WTC11 (cell line): ENCODE measurements around the gene IRS2.

ENCODE experiments used
- ATF2 ChIP-seq: sonication (generic); formaldehyde crosslinking; IDR thresholded peaks from 2 replicates; pipeline ENCODE4 v1.8.1; 2022; ENCODE audit warnings: low read depth, missing genetic modification reagents, borderline replicate concordance
- CREB1 ChIP-seq: sonication (generic); formaldehyde crosslinking; IDR thresholded peaks from 2 replicates; pipeline ENCODE4 v1.8.0; 2023; ENCODE audit warnings: mild to moderate bottlenecking, missing genetic modification reagents
- E2F1 ChIP-seq: sonication (generic); formaldehyde crosslinking; IDR thresholded peaks from 2 replicates; pipeline ENCODE4 v1.8.0; 2022; ENCODE audit warnings: mild to moderate bottlenecking, missing genetic modification reagents
- JUN ChIP-seq: sonication (generic); formaldehyde crosslinking; IDR thresholded peaks from 2 replicates; pipeline ENCODE4 v1.8.0; 2023; ENCODE audit warnings: mild to moderate bottlenecking, missing genetic modification reagents
- NR3C1 ChIP-seq: sonication (generic); formaldehyde crosslinking; conservative IDR thresholded peaks from 2 replicates; pipeline ENCODE4 v1.8.1; 2023; ENCODE audit warnings: low read depth, mild to moderate bottlenecking, missing genetic modification reagents
- SP1 ChIP-seq: sonication (generic); formaldehyde crosslinking; conservative IDR thresholded peaks from 2 replicates; pipeline ENCODE4 v1.8.1; 2022; ENCODE audit warnings: missing genetic modification reagents
- ZNF263 ChIP-seq: sonication (generic); formaldehyde crosslinking; IDR thresholded peaks from 2 replicates; pipeline ENCODE4 v1.8.1; 2022; ENCODE audit warnings: low read depth, mild to moderate bottlenecking, moderate library complexity, missing genetic modification reagents
- ZNF317 ChIP-seq: sonication (generic); formaldehyde crosslinking; IDR thresholded peaks from 2 replicates; pipeline ENCODE4 v1.8.1; 2023; ENCODE audit warnings: low read depth, mild to moderate bottlenecking, moderate library complexity, missing genetic modification reagents, borderline replicate concordance
- TF ChIP-seq, protein P1 (sequence below): fragments of 200-600 bp; IDR thresholded peaks from 2 replicates; pipeline ENCODE4 v1.8.0; 2022; ENCODE audit warnings: antibody characterized with exemption
- TF ChIP-seq, protein P2 (sequence below): sonication (generic); formaldehyde crosslinking; conservative IDR thresholded peaks from 2 replicates; pipeline ENCODE4 v1.8.1; 2022; ENCODE audit warnings: mild to moderate bottlenecking, missing genetic modification reagents
- TF ChIP-seq, protein P3 (sequence below): sonication (generic); formaldehyde crosslinking; IDR thresholded peaks from 2 replicates; pipeline ENCODE4 v1.8.0; 2022; ENCODE audit warnings: missing genetic modification reagents
- TF ChIP-seq, protein P4 (sequence below): fragments of 250-450 bp; sonication (Bioruptor Pico); conservative IDR thresholded peaks from 2 replicates; pipeline ENCODE4 v1.9.0; 2021; ENCODE audit warnings: mild to moderate bottlenecking
- TF ChIP-seq, protein P5 (sequence below): sonication (generic); formaldehyde crosslinking; IDR thresholded peaks from 2 replicates; pipeline ENCODE4 v1.8.0; 2022; ENCODE audit warnings: mild to moderate bottlenecking, missing genetic modification reagents
- TF ChIP-seq, protein P6 (sequence below): sonication (generic); formaldehyde crosslinking; IDR thresholded peaks from 2 replicates; pipeline ENCODE4 v1.8.1; 2023; ENCODE audit warnings: mild to moderate bottlenecking, moderate library complexity, missing genetic modification reagents

DNA sequence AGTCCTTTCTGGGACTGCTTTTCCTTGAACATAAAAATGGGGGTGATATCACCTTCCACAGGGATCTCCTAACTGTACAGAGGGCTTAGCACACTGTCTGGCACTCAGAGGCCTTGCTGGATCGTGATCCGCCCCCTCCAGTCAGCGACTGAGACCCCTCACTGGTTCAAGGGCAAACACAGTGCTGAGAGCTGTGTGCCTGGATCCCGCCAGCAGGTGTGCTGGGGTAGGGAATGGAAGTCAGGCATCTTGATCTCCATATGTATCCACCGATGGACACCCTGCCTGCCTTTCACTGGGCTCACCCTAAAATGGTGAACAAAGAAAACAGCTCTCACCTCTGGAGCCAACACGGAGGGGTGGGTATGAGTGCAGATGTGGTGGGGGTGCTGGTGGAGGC, 64.3 kb downstream of the IRS2 start:
- TF ChIP-seq, protein P1, sequence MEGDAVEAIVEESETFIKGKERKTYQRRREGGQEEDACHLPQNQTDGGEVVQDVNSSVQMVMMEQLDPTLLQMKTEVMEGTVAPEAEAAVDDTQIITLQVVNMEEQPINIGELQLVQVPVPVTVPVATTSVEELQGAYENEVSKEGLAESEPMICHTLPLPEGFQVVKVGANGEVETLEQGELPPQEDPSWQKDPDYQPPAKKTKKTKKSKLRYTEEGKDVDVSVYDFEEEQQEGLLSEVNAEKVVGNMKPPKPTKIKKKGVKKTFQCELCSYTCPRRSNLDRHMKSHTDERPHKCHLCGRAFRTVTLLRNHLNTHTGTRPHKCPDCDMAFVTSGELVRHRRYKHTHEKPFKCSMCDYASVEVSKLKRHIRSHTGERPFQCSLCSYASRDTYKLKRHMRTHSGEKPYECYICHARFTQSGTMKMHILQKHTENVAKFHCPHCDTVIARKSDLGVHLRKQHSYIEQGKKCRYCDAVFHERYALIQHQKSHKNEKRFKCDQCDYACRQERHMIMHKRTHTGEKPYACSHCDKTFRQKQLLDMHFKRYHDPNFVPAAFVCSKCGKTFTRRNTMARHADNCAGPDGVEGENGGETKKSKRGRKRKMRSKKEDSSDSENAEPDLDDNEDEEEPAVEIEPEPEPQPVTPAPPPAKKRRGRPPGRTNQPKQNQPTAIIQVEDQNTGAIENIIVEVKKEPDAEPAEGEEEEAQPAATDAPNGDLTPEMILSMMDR = no peak
- TF ChIP-seq, protein P2, sequence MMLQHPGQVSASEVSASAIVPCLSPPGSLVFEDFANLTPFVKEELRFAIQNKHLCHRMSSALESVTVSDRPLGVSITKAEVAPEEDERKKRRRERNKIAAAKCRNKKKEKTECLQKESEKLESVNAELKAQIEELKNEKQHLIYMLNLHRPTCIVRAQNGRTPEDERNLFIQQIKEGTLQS (CRISPR knock-in tag) = no peak
- TF ChIP-seq, protein P3, sequence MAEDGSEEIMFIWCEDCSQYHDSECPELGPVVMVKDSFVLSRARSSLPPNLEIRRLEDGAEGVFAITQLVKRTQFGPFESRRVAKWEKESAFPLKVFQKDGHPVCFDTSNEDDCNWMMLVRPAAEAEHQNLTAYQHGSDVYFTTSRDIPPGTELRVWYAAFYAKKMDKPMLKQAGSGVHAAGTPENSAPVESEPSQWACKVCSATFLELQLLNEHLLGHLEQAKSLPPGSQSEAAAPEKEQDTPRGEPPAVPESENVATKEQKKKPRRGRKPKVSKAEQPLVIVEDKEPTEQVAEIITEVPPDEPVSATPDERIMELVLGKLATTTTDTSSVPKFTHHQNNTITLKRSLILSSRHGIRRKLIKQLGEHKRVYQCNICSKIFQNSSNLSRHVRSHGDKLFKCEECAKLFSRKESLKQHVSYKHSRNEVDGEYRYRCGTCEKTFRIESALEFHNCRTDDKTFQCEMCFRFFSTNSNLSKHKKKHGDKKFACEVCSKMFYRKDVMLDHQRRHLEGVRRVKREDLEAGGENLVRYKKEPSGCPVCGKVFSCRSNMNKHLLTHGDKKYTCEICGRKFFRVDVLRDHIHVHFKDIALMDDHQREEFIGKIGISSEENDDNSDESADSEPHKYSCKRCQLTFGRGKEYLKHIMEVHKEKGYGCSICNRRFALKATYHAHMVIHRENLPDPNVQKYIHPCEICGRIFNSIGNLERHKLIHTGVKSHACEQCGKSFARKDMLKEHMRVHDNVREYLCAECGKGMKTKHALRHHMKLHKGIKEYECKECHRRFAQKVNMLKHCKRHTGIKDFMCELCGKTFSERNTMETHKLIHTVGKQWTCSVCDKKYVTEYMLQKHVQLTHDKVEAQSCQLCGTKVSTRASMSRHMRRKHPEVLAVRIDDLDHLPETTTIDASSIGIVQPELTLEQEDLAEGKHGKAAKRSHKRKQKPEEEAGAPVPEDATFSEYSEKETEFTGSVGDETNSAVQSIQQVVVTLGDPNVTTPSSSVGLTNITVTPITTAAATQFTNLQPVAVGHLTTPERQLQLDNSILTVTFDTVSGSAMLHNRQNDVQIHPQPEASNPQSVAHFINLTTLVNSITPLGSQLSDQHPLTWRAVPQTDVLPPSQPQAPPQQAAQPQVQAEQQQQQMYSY (CRISPR knock-in tag) = no peak
- no peak for TF ChIP-seq ZNF263 (CRISPR knock-in tag)
- no peak for TF ChIP-seq NR3C1
- no peak for TF ChIP-seq CREB1 (CRISPR knock-in tag)
- TF ChIP-seq ZNF317 (CRISPR knock-in tag) = no peak
- TF ChIP-seq, protein P4, sequence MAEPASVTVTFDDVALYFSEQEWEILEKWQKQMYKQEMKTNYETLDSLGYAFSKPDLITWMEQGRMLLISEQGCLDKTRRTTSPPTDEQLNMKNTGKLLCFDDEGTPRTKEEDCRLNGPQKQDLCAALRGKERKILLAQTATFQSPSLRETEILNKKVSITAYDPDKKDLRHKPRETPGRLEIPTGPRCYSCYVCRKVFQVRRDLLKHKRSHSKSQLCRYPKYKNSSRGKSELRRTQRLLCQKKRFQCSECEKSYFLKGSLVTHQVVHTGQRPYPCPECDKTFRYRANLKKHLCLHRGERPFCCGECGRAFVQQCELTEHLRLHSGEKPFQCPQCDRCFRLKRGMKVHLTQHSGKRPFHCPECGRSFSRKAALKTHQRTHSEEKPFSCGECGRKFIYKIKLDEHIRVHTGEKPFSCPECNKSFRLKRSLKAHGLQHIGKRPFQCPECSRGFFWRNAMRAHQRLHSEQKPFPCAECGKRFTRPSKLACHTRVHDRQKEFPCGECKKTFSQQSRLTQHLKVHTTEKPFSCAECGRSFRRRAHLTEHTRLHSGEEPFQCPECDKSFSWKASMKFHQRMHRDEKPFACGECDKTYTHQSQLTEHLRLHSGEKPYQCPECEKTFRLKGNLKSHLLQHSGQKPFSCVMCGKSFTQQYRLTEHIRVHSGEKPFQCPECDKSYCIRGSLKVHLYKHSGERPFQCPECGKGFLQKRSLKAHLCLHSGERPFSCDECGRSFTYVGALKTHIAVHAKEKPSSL (CRISPR knock-in tag) = no peak
- TF ChIP-seq JUN (CRISPR knock-in tag) = no peak
- TF ChIP-seq SP1 (CRISPR knock-in tag) = no peak
- TF ChIP-seq, protein P5, sequence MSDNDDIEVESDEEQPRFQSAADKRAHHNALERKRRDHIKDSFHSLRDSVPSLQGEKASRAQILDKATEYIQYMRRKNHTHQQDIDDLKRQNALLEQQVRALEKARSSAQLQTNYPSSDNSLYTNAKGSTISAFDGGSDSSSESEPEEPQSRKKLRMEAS (CRISPR knock-in tag) = no peak
- no peak for TF ChIP-seq E2F1 (CRISPR knock-in tag)
- TF ChIP-seq, protein P6, sequence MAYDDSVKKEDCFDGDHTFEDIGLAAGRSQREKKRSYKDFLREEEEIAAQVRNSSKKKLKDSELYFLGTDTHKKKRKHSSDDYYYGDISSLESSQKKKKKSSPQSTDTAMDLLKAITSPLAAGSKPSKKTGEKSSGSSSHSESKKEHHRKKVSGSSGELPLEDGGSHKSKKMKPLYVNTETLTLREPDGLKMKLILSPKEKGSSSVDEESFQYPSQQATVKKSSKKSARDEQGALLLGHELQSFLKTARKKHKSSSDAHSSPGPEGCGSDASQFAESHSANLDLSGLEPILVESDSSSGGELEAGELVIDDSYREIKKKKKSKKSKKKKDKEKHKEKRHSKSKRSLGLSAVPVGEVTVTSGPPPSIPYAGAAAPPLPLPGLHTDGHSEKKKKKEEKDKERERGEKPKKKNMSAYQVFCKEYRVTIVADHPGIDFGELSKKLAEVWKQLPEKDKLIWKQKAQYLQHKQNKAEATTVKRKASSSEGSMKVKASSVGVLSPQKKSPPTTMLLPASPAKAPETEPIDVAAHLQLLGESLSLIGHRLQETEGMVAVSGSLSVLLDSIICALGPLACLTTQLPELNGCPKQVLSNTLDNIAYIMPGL (CRISPR knock-in tag) = no peak
- no peak for TF ChIP-seq ATF2 (CRISPR knock-in tag)
